HepG2 (cell line): ENCODE data around the gene PLA2G2E. TPM values are rescaled to one million over a fixed set of nuclear protein-coding genes. Genes with fewer than 3 reads are reported as not detected.

ENCODE experiments used
- CREB1 ChIP-seq, 2 experiments: fragments of 450-650 bp in 1 of 2; IDR thresholded peaks; 2 replicates each; pipeline ENCODE4 v1.6.1; 2016 to 2017; ENCODE audit warnings: control low read depth in 1 of 2, mild to moderate bottlenecking in 1 of 2, missing compliant biosample characterization in 1 of 2, missing genetic modification characterization in 1 of 2
- ELF4 ChIP-seq: sonication (generic); formaldehyde crosslinking; IDR thresholded peaks from 2 replicates; pipeline ENCODE4 v1.5.0; 2020; ENCODE audit warnings: missing genetic modification reagents, mild to moderate bottlenecking, moderate library complexity, borderline replicate concordance
- HDAC2 ChIP-seq: sonication (generic); formaldehyde crosslinking; IDR thresholded peaks from 2 replicates; pipeline ENCODE4 v1.4.0; 2020; ENCODE audit warnings: missing genetic modification reagents
- KDM6A ChIP-seq: IDR thresholded peaks from 2 replicates; pipeline ENCODE4 v1.6.1; 2016; ENCODE audit warnings: low read depth
- MAX ChIP-seq: IDR thresholded peaks from 2 replicates; pipeline ENCODE4 v1.6.1; 2012; ENCODE audit warnings: inconsistent platforms
- MAZ ChIP-seq, 2 experiments: sonication (generic) in 1 of 2; formaldehyde crosslinking in 1 of 2; IDR thresholded peaks; 2 replicates each; pipeline versions ENCODE4 v1.5.0 to v1.6.1; 2012 to 2020; ENCODE audit warnings: low read depth in 2 of 2, mild to moderate bottlenecking in 2 of 2, borderline replicate concordance in 1 of 2, improper control_type of control experiment in 1 of 2, low read length in 1 of 2, missing genetic modification reagents in 1 of 2, moderate library complexity in 1 of 2
- NR2F2 ChIP-seq: IDR thresholded peaks from 2 replicates; pipeline ENCODE4 v1.6.1; 2012; ENCODE audit warnings: low read depth, inconsistent platforms, borderline replicate concordance
- SOX13 ChIP-seq, 3 experiments: fragments of 450-650 bp in 1 of 3; sonication (generic) in 1 of 3; formaldehyde crosslinking in 1 of 3; IDR thresholded peaks in 2 of 3; conservative IDR thresholded peaks in 1 of 3; 2 replicates each; pipeline versions ENCODE4 v1.5.0 to v1.6.1; 2016 to 2020; ENCODE audit warnings: antibody characterized with exemption in 1 of 3, mild to moderate bottlenecking in 1 of 3, missing compliant biosample characterization in 1 of 3, missing genetic modification reagents in 1 of 3, moderate library complexity in 1 of 3
- SP5 ChIP-seq: IDR thresholded peaks from 2 replicates; pipeline ENCODE4 v1.6.1; 2016; ENCODE audit warnings: low read depth, borderline replicate concordance
- TFAP4 ChIP-seq: sonication (generic); IDR thresholded peaks from 2 replicates; pipeline ENCODE4 v1.6.1; 2016; ENCODE audit warnings: low read depth, borderline replicate concordance
- TFDP1 ChIP-seq: IDR thresholded peaks from 2 replicates; pipeline ENCODE4 v1.6.1; 2016; ENCODE audit warnings: missing compliant biosample characterization, missing genetic modification reagents, borderline replicate concordance
- TFE3 ChIP-seq: IDR thresholded peaks from 2 replicates; pipeline ENCODE4 v1.6.1; 2016
- ZFP36 ChIP-seq: fragments of 150-350 bp; IDR thresholded peaks from 2 replicates; pipeline ENCODE4 v1.6.1; 2018; ENCODE audit warnings: borderline replicate concordance, low read length, low read depth; ENCODE audit not compliant: partially characterized antibody
- ZGPAT ChIP-seq: IDR thresholded peaks from 2 replicates; pipeline ENCODE4 v1.6.1; 2016; ENCODE audit warnings: mild to moderate bottlenecking
- ZNF331 ChIP-seq: sonication (generic); formaldehyde crosslinking; IDR thresholded peaks from 2 replicates; pipeline ENCODE4 v1.4.0; 2020; ENCODE audit warnings: missing genetic modification reagents
- ZNF556 ChIP-seq: sonication (generic); formaldehyde crosslinking; IDR thresholded peaks from 2 replicates; pipeline ENCODE4 v1.4.0; 2020; ENCODE audit warnings: mild to moderate bottlenecking, missing genetic modification reagents, borderline replicate concordance
- ZNF644 ChIP-seq: IDR thresholded peaks from 2 replicates; pipeline ENCODE4 v1.6.1; 2016; ENCODE audit warnings: low read depth
- ZNF772 ChIP-seq: sonication (generic); formaldehyde crosslinking; IDR thresholded peaks from 2 replicates; pipeline ENCODE4 v1.5.0; 2020; ENCODE audit warnings: mild to moderate bottlenecking, missing genetic modification reagents
- ZNF782 ChIP-seq: sonication (generic); formaldehyde crosslinking; IDR thresholded peaks from 2 replicates; pipeline ENCODE4 v1.4.0; 2020; ENCODE audit warnings: missing genetic modification reagents, mild to moderate bottlenecking, borderline replicate concordance
- ZSCAN5A ChIP-seq: sonication (generic); formaldehyde crosslinking; IDR thresholded peaks from 2 replicates; pipeline ENCODE4 v1.8.0; 2022; ENCODE audit warnings: mild to moderate bottlenecking, missing genetic modification reagents, borderline replicate concordance
- polyA plus RNA-seq, 8 experiments: library from polyadenylated mRNA; depleted of rRNA in 3 of 8; stranded (reverse) in 7 of 8; unstranded in 1 of 8; fragments of >200 nt; fragmentation: Illumina TruSeq in 4 of 8; extraction: Trizol in 4 of 8; gene quantifications; 2 replicates each; pipeline versions ENCODE4 v1.2.1 to v1.2.3, GENCODE V29; 2011 to 2016; ENCODE audit warnings: low read depth in 4 of 8, missing spikeins in 1 of 8, mixed read lengths in 1 of 8; ENCODE audit not compliant: insufficient read depth in 1 of 8
- total RNA-seq, 5 experiments: library from RNA; depleted of rRNA; stranded (reverse); fragments of >200 nt; fragmentation: Illumina TruSeq; extraction: Trizol; gene quantifications; 2 replicates each; pipeline ENCODE4 v1.2.3, GENCODE V29; 2016; ENCODE audit warnings: low read depth in 1 of 5

Gene PLA2G2E
- total and polyA plus RNA-seq, 2 of the 13 experiments (the other 11 are each of a cell fraction or from before 2014, with no cell fraction given), result not detected

- TF ChIP-seq ZNF556 (CRISPR knock-in tag) (no peak), ZFP36 (peak; percentile 21), NR2F2 (peak; percentile 88), MAZ (IDR thresholded peaks at IDR 0.05; ENCODE audit: borderline replicate concordance, low read depth, low read length) (no peak), MAZ (CRISPR knock-in tag; IDR thresholded peaks at IDR 0.05; ENCODE audit: low read depth) (no peak), ZGPAT (peak; percentile 82), TFDP1 (CRISPR knock-in tag) (peak; percentile 9; the same call in 1 of the 2 replicates), ZNF644 (CRISPR knock-in tag) (peak; percentile 26; the same call in 1 of the 2 replicates), ZNF782 (CRISPR knock-in tag) (no peak), SP5 (CRISPR knock-in tag) (0 out of 2 replicates have a peak, but pooled peaks have one; percentile 25), MAX (0 out of 2 replicates have a peak, but pooled peaks have one; percentile 22), KDM6A (CRISPR knock-in tag) (0 out of 2 replicates have a peak, but pooled peaks have one; percentile 42), TFAP4 (peak; percentile 77; the same call in 1 of the 2 replicates), ELF4 (CRISPR knock-in tag) (no peak), ZSCAN5A (CRISPR knock-in tag) (no peak), ZNF331 (CRISPR knock-in tag) (peak; percentile 67; the same call in 1 of the 2 replicates), TFE3 (CRISPR knock-in tag) (0 out of 2 replicates have a peak, but pooled peaks have one; percentile 52), ZNF772 (CRISPR knock-in tag) (peak; percentile 63; the same call in 1 of the 2 replicates), CREB1 (IDR thresholded peaks at IDR 0.05) (peak; percentile 35; the same call in 1 of the 2 replicates), CREB1 (CRISPR knock-in tag; IDR thresholded peaks at IDR 0.05) (peak; percentile 77), HDAC2 (CRISPR knock-in tag) (peak; percentile 85), SOX13 (IDR thresholded peaks at IDR 0.05) (no peak; the same call in 1 of the 2 replicates), SOX13 (CRISPR knock-in tag; conservative IDR thresholded peaks at IDR 0.05 in 1 of 2, IDR thresholded peaks at IDR 0.05 in 1 of 2) (peak in 1 of 2 experiments; percentile 89; a peak in 2 of 4 replicates)
Observed at GRCh38 chr1:19925342-19926070, 2.1 kb upstream of the PLA2G2E start (continued).
